MM.1S (cell line): ENCODE results near the gene FGF12.

Experiments used
- DNase-seq: peaks from one replicate; pipeline ENCODE4 v3.0.0-alpha.2; 2015
- H2AFZ ChIP-seq: fragments of 300-600 bp; sonication (generic); 2 replicates; pipeline ENCODE4 v1.6.0; 2016; ENCODE audit warnings: antibody characterized with exemption, low read length
- H3F3A ChIP-seq: fragments of 300-600 bp; sonication (generic); 2 replicates; pipeline ENCODE4 v1.6.1; 2016; ENCODE audit warnings: mild to moderate bottlenecking, antibody characterized with exemption, low read length, moderate library complexity, mixed read lengths; ENCODE audit not compliant: insufficient read depth
- H3K27ac ChIP-seq: fragments of 300-600 bp; sonication (generic); 2 replicates; pipeline ENCODE4 v1.5.1; 2016; ENCODE audit warnings: mild to moderate bottlenecking, low read length
- H3K27me3 ChIP-seq: fragments of 300-600 bp; sonication (generic); replicated peaks from 2 replicates; pipeline ENCODE4 v1.6.0; 2016; ENCODE audit warnings: low read length; ENCODE audit not compliant: insufficient read depth
- H3K36me3 ChIP-seq: fragments of 300-600 bp; sonication (generic); replicated peaks from 2 replicates; pipeline ENCODE4 v1.6.1; 2016; ENCODE audit warnings: mild to moderate bottlenecking, low read length, mixed read lengths; ENCODE audit not compliant: insufficient read depth
- H3K4me1 ChIP-seq: fragments of 300-600 bp; sonication (generic); 2 replicates; pipeline ENCODE4 v1.6.1; 2016; ENCODE audit warnings: low read length, mixed read lengths
- H3K4me2 ChIP-seq: fragments of 300-600 bp; sonication (generic); 2 replicates; pipeline ENCODE4 v1.6.0; 2016; ENCODE audit warnings: low read depth, low read length
- H3K4me3 ChIP-seq: fragments of 300-600 bp; sonication (generic); 2 replicates; pipeline ENCODE4 v1.5.1; 2016; ENCODE audit warnings: low read length, mixed read lengths
- H3K79me2 ChIP-seq: fragments of 300-600 bp; sonication (generic); 2 replicates; pipeline ENCODE4 v1.6.1; 2016; ENCODE audit warnings: mixed run types, low read length, mixed read lengths
- H3K9ac ChIP-seq: fragments of 300-600 bp; sonication (generic); 2 replicates; pipeline ENCODE4 v1.6.1; 2016; ENCODE audit warnings: low read length, mixed read lengths
- H3K9me2 ChIP-seq: fragments of 300-600 bp; sonication (generic); replicated peaks from 2 replicates; pipeline ENCODE4 v1.6.1; 2016; ENCODE audit warnings: mild to moderate bottlenecking, low read length, mixed read lengths; ENCODE audit not compliant: insufficient read depth
- H3K9me3 ChIP-seq: fragments of 300-600 bp; sonication (generic); replicated peaks from 2 replicates; pipeline ENCODE4 v1.6.1; 2016; ENCODE audit warnings: mild to moderate bottlenecking, low read length, mixed read lengths; ENCODE audit not compliant: insufficient read depth
- H4K20me1 ChIP-seq: fragments of 300-600 bp; sonication (generic); 2 replicates; pipeline ENCODE4 v1.6.1; 2016; ENCODE audit warnings: mild to moderate bottlenecking, low read length, moderate library complexity, mixed read lengths; ENCODE audit not compliant: insufficient read depth
- CTCF ChIP-seq: fragments of 300-600 bp; sonication (generic); IDR thresholded peaks from 2 replicates; pipeline ENCODE4 v1.5.1; 2016; ENCODE audit warnings: antibody characterized with exemption, low read length, mixed read lengths
- EZH2 ChIP-seq: fragments of 300-600 bp; sonication (generic); optimal IDR thresholded peaks from 2 replicates; pipeline ENCODE3; 2017; ENCODE audit warnings: low read depth, mild to moderate bottlenecking, antibody characterized with exemption, low read length, mixed read lengths
- EZH2phosphoT487 ChIP-seq: fragments of 300-600 bp; sonication (generic); IDR thresholded peaks from 2 replicates; pipeline ENCODE4 v1.6.1; 2018; ENCODE audit warnings: antibody characterized with exemption, low read length

FGF12 gene

GRCh38 chr3:192207651-192208050, 519.7 kb downstream of the FGF12 start:
- Histone ChIP-seq H3F3A (no peaks in the 10 kb centered on the region), H3K27me3 (no peaks in the 10 kb centered on the region), H4K20me1 (no peaks in the 10 kb centered on the region), H3K4me2 (no peak overlapping the region), H2AFZ (no peak overlapping the region), H3K27ac (no peak overlapping the region), H3K9me3 (no peaks in the 10 kb centered on the region), H3K4me3 (no peak overlapping the region), H3K36me3 (no peaks in the 10 kb centered on the region), H3K79me2 (no peaks in the 10 kb centered on the region), H3K4me1 (no peaks in the 10 kb centered on the region), H3K9me2 (no peaks in the 10 kb centered on the region), H3K9ac (no peak overlapping the region)
- TF ChIP-seq CTCF, result no peak
- no peak for TF ChIP-seq EZH2
- no peak for TF ChIP-seq EZH2phosphoT487
- DNase-seq, result no peak

GRCh38 chr3:192207239-192207638, 520.1 kb downstream of the FGF12 start:
- H3K27ac ChIP-seq, result no peak overlapping the region
- H3K4me3 ChIP-seq, result no peak overlapping the region
- TF ChIP-seq CTCF (no peak), EZH2 (no peak), EZH2phosphoT487 (no peak)
- no peak overlapping the region for H2AFZ ChIP-seq
- H3K9me3 ChIP-seq, result no peaks in the 10 kb centered on the region
- H3K9me2 ChIP-seq, result no peaks in the 10 kb centered on the region
- H3K9ac ChIP-seq, result no peak overlapping the region
- no peaks in the 10 kb centered on the region for H3F3A ChIP-seq
- H4K20me1 ChIP-seq, result no peaks in the 10 kb centered on the region
- H3K36me3 ChIP-seq, result no peaks in the 10 kb centered on the region
- no peaks in the 10 kb centered on the region for H3K79me2 ChIP-seq
- no peaks in the 10 kb centered on the region for H3K27me3 ChIP-seq
- H3K4me1 ChIP-seq, result no peaks in the 10 kb centered on the region
- DNase-seq, result no peak
- no peak overlapping the region for H3K4me2 ChIP-seq

DNA sequence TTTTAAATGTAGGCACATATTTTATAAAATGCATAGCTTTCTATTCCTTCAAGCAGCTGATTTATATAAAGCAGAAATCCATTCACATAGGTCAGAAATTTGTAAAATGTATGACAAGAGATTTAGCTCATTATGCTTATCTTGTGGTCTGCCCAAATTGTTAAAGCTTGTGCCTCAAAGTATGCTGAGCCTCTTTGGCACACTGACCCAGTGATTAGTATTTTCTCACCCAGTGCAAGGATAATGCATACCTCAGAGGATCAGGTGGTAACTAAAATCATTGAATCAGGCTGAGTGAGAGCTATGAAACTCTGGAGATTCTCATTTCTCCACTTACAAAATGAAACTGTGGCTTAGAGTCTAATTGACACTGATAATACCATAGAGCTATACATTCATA, 533.3 kb downstream of the FGF12 start:
- no peaks in the 10 kb centered on the region for H3K36me3 ChIP-seq
- H3K4me2 ChIP-seq, result no peak overlapping the region
- no peaks in the 10 kb centered on the region for H3F3A ChIP-seq
- no peaks in the 10 kb centered on the region for H3K9me3 ChIP-seq
- no peaks in the 10 kb centered on the region for H4K20me1 ChIP-seq
- H3K27me3 ChIP-seq, result no peaks in the 10 kb centered on the region
- no peak overlapping the region for H3K9ac ChIP-seq
- H3K79me2 ChIP-seq, result no peaks in the 10 kb centered on the region
- no peak for DNase-seq
- no peak overlapping the region for H2AFZ ChIP-seq
- H3K4me1 ChIP-seq, result no peaks in the 10 kb centered on the region
- H3K27ac ChIP-seq, result no peak overlapping the region
- TF ChIP-seq EZH2phosphoT487 (no peak), EZH2 (no peak)
- H3K9me2 ChIP-seq, result no peaks in the 10 kb centered on the region
- H3K4me3 ChIP-seq, result no peak overlapping the region

DNA sequence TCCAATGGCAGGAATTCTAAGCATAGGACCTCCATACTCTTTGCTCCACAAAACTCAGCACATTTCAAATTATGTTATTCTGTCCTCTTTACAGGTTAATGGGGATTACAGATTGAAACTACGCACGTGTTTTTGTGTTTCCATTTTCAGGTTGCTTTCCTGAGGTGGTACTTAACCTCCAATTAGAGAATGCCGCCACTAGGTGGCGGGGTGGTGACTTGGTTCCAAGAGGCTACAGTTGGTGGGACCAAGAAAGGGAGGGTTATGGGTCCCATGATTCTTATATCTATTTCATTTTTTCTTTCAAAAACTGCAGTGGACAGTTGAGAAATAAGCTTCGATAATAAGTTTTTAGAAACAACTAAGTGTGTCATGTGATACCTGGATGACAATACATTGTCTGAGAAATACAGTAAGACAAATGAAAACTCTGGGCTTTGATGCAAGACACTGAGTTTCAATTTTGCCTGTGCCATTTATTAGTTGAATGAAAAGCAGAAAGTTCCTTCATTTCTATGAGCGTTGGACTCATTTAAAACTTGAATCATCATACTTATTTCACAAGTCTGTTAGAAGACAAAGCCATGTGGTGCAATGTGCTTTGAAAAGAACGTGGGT, 539.0 kb downstream of the FGF12 start:
- H4K20me1 ChIP-seq, result no peaks in the 10 kb centered on the region
- H3K27ac ChIP-seq, result no peak overlapping the region
- H3K9ac ChIP-seq, result no peak overlapping the region
- H3K4me3 ChIP-seq, result no peak overlapping the region
- H2AFZ ChIP-seq, result no peak overlapping the region
- H3K4me1 ChIP-seq, result no peaks in the 10 kb centered on the region
- no peaks in the 10 kb centered on the region for H3K36me3 ChIP-seq
- H3K27me3 ChIP-seq, result no peaks in the 10 kb centered on the region
- TF ChIP-seq EZH2phosphoT487 (no peak), CTCF (peak; percentile 97)
- no peaks in the 10 kb centered on the region for H3K79me2 ChIP-seq
- H3K4me2 ChIP-seq, result peak overlapping the region; percentile 20
- no peaks in the 10 kb centered on the region for H3F3A ChIP-seq
- no peaks in the 10 kb centered on the region for H3K9me2 ChIP-seq
- H3K9me3 ChIP-seq, result no peaks in the 10 kb centered on the region
- DNase-seq, result peak; percentile 87
